H1 (cell line): ENCODE data around the gene PTPRT. TPM values are rescaled to one million over a fixed set of nuclear protein-coding genes. Genes with fewer than 3 reads are reported as not detected.

ENCODE experiments used
- CTCF ChIA-PET: fragments of 300-600 bp; sonication (Branson Sonifier 250); formaldehyde crosslinking; loops from one replicate; lab custom pipeline; 2021; ENCODE audit not compliant: partially characterized antibody; lab: Charles Lee
- POLR2A ChIA-PET: fragments of 300-600 bp; sonication (Branson Sonifier 250); formaldehyde crosslinking; loops from one replicate; lab custom pipeline; 2021; ENCODE audit warnings: inconsistent platforms; ENCODE audit not compliant: partially characterized antibody; lab: Charles Lee
- DNase-seq, 2 experiments: peaks; one replicate each; pipeline versions ENCODE4 v3.0.0 to v3.0.0-alpha.2; 2010 to 2022; ENCODE audit warnings: low spot score in 2 of 2, low read depth in 1 of 2, mixed read lengths in 1 of 2
- FAIRE-seq: peaks from 2 replicates; lab custom pipeline; 2011; peaks lifted over from hg19 to GRCh38; lab: Jason Lieb, UNC
- H2AFZ ChIP-seq: 2 replicates; pipeline ENCODE4 v1.8.1; 2012; ENCODE audit warnings: low read length, inconsistent platforms
- H2AK5ac ChIP-seq: 2 replicates; pipeline ENCODE4 v1.6.1; 2013; ENCODE audit warnings: low read depth, low read length
- H2BK120ac ChIP-seq: replicated peaks from 2 replicates; pipeline ENCODE3; 2013; ENCODE audit warnings: low read depth, low read length, inconsistent platforms
- H2BK12ac ChIP-seq: 2 replicates; pipeline ENCODE4 v1.6.1; 2013; ENCODE audit warnings: low read depth, low read length
- H2BK15ac ChIP-seq: 2 replicates; pipeline ENCODE4 v1.6.1; 2013; ENCODE audit warnings: low read length
- H2BK20ac ChIP-seq: 2 replicates; pipeline ENCODE4 v1.6.1; 2013; ENCODE audit warnings: low read length
- H2BK5ac ChIP-seq: 2 replicates; pipeline ENCODE4 v1.6.1; 2013; ENCODE audit warnings: low read depth, low read length
- H3K14ac ChIP-seq: 2 replicates; pipeline ENCODE4 v1.6.1; 2013; ENCODE audit warnings: inconsistent platforms; ENCODE audit not compliant: insufficient read length
- H3K18ac ChIP-seq: 2 replicates; pipeline ENCODE4 v1.6.1; 2013; ENCODE audit warnings: low read length; ENCODE audit errors: extremely low read depth
- H3K23ac ChIP-seq: 2 replicates; pipeline ENCODE4 v1.6.1; 2013; ENCODE audit warnings: inconsistent platforms; ENCODE audit not compliant: insufficient read length
- H3K23me2 ChIP-seq: 2 replicates; pipeline ENCODE4 v1.6.1; 2013; ENCODE audit warnings: low read depth, low read length
- H3K27ac ChIP-seq: 2 replicates; pipeline ENCODE4 v1.6.1; 2011; ENCODE audit warnings: low read depth, low read length, inconsistent platforms
- H3K27me3 ChIP-seq, 4 experiments: replicated peaks in 1 of 4; 1 replicate in 1 of 4; 2 replicates in 3 of 4; pipeline versions ENCODE4 v1.6.1 to v1.8.1; 2011 to 2013; ENCODE audit warnings: low read length in 3 of 4, mild to moderate bottlenecking in 3 of 4, inconsistent platforms in 2 of 4, mixed read lengths in 2 of 4, moderate library complexity in 1 of 4; ENCODE audit not compliant: control insufficient read depth in 3 of 4, insufficient read depth in 3 of 4; ENCODE audit errors: extremely low read depth in 1 of 4
- H3K36me3 ChIP-seq, 4 experiments: 2 replicates each; pipeline versions ENCODE4 v1.6.1 to v1.8.1; 2011 to 2013; ENCODE audit warnings: mild to moderate bottlenecking in 4 of 4, low read length in 3 of 4, moderate library complexity in 2 of 4, control low read depth in 1 of 4, inconsistent platforms in 1 of 4; ENCODE audit not compliant: insufficient read depth in 4 of 4, control insufficient read depth in 2 of 4
- H3K4ac ChIP-seq: replicated peaks from 2 replicates; pipeline ENCODE3; 2013; ENCODE audit warnings: low read length, low read depth, mixed read lengths, inconsistent platforms; ENCODE audit not compliant: insufficient read length
- H3K4me1 ChIP-seq, 4 experiments: replicated peaks in 1 of 4; 1 replicate in 1 of 4; 2 replicates in 3 of 4; pipeline versions ENCODE4 v1.6.1 to v1.8.1; 2011 to 2013; ENCODE audit warnings: low read length in 3 of 4, inconsistent platforms in 2 of 4, mixed read lengths in 1 of 4; ENCODE audit not compliant: insufficient read depth in 4 of 4, control insufficient read depth in 3 of 4
- H3K4me2 ChIP-seq, 2 experiments: 2 replicates each; pipeline versions ENCODE4 v1.6.1 to v1.8.1; 2011 to 2013; ENCODE audit warnings: low read depth in 2 of 2, low read length in 2 of 2, control low read depth in 1 of 2, inconsistent platforms in 1 of 2, mild to moderate bottlenecking in 1 of 2; ENCODE audit not compliant: insufficient read depth in 1 of 2
- H3K4me3 ChIP-seq, 4 experiments: fragments of 200-600, 300-600 bp in 1 of 4; sonication (generic), shearing (Covaris generic), sonication (Bioruptor Twin) in 1 of 4; 2 replicates each; pipeline versions ENCODE4 v1.5.1 to v1.8.1; 2011 to 2016; ENCODE audit warnings: low read length in 4 of 4, low read depth in 3 of 4, control low read depth in 2 of 4, inconsistent platforms in 2 of 4, mild to moderate bottlenecking in 2 of 4, mixed read lengths in 1 of 4, moderate library complexity in 1 of 4; ENCODE audit not compliant: insufficient read depth in 2 of 4; ENCODE audit errors: extremely low read depth in 1 of 4
- H3K56ac ChIP-seq: replicated peaks from 2 replicates; pipeline ENCODE3; 2013; ENCODE audit warnings: low read depth, mild to moderate bottlenecking, mixed read lengths, low read length, inconsistent platforms; ENCODE audit not compliant: insufficient read length
- H3K79me1 ChIP-seq: 2 replicates; pipeline ENCODE4 v1.6.1; 2013; ENCODE audit warnings: low read depth, low read length, control low read depth
- H3K79me2 ChIP-seq, 2 experiments: 2 replicates each; pipeline versions ENCODE4 v1.6.1 to v1.8.1; 2012 to 2013; ENCODE audit warnings: low read length in 2 of 2, mild to moderate bottlenecking in 2 of 2, inconsistent platforms in 1 of 2; ENCODE audit not compliant: insufficient read depth in 2 of 2, control insufficient read depth in 1 of 2
- H3K9ac ChIP-seq, 4 experiments: replicated peaks in 1 of 4; 1 replicate in 1 of 4; 2 replicates in 3 of 4; pipeline versions ENCODE4 v1.6.1 to v1.8.1; 2011 to 2013; ENCODE audit warnings: low read depth in 3 of 4, low read length in 3 of 4, control low read depth in 2 of 4, mild to moderate bottlenecking in 2 of 4, moderate library complexity in 2 of 4, inconsistent platforms in 1 of 4; ENCODE audit errors: extremely low read depth in 1 of 4
- H3K9me3 ChIP-seq, 2 experiments: 2 replicates each; pipeline versions ENCODE4 v1.6.1 to v1.8.1; 2012 to 2013; ENCODE audit warnings: mild to moderate bottlenecking in 2 of 2, moderate library complexity in 2 of 2, control low read depth in 1 of 2, inconsistent platforms in 1 of 2, low read depth in 1 of 2, low read length in 1 of 2, mixed read lengths in 1 of 2; ENCODE audit not compliant: insufficient read depth in 2 of 2
- H4K20me1 ChIP-seq, 2 experiments: replicated peaks in 1 of 2; 2 replicates each; pipeline versions ENCODE3 to v1.8.1; 2011 to 2013; ENCODE audit warnings: inconsistent platforms in 2 of 2, low read length in 2 of 2, mild to moderate bottlenecking in 1 of 2; ENCODE audit not compliant: insufficient read depth in 2 of 2, control insufficient read depth in 1 of 2
- H4K5ac ChIP-seq: 2 replicates; pipeline ENCODE4 v1.6.1; 2013; ENCODE audit warnings: low read length, low read depth, mixed read lengths, inconsistent platforms; ENCODE audit not compliant: insufficient read length
- H4K8ac ChIP-seq: 2 replicates; pipeline ENCODE4 v1.8.0; 2013; ENCODE audit warnings: mild to moderate bottlenecking, moderate library complexity, low read length, inconsistent platforms; ENCODE audit not compliant: insufficient read depth; ENCODE audit errors: extremely low read depth
- H4K91ac ChIP-seq: replicated peaks from 2 replicates; pipeline ENCODE3; 2013; ENCODE audit warnings: low read length, mixed read lengths, inconsistent platforms; ENCODE audit not compliant: insufficient read length
- CEBPB ChIP-seq: IDR thresholded peaks from 2 replicates; pipeline ENCODE4 v1.6.1; 2012; ENCODE audit warnings: low read depth, low read length
- JUN ChIP-seq: IDR thresholded peaks from 2 replicates; pipeline ENCODE4 v1.6.1; 2011; ENCODE audit warnings: low read depth, mild to moderate bottlenecking, improper control_type of control experiment, low read length
- KDM5A ChIP-seq: fragments of 200-600 bp; IDR thresholded peaks from 2 replicates; pipeline ENCODE4 v1.7.1; 2012; ENCODE audit warnings: mild to moderate bottlenecking, low read length, inconsistent platforms, mixed read lengths
- RXRA ChIP-seq: IDR thresholded peaks from 2 replicates; pipeline ENCODE4 v1.6.1; 2011; ENCODE audit warnings: low read depth, mild to moderate bottlenecking, low read length, moderate library complexity; ENCODE audit not compliant: insufficient read depth
- SIN3A ChIP-seq, 2 experiments: IDR thresholded peaks in 1 of 2; conservative IDR thresholded peaks in 1 of 2; 2 replicates each; pipeline ENCODE4 v1.6.1; 2011 to 2012; ENCODE audit warnings: low read length in 2 of 2, improper control_type of control experiment in 1 of 2, low read depth in 1 of 2, mild to moderate bottlenecking in 1 of 2
- SP1 ChIP-seq: IDR thresholded peaks from 2 replicates; pipeline ENCODE4 v1.6.1; 2011; ENCODE audit warnings: low read depth, low read length
- SP4 ChIP-seq: IDR thresholded peaks from 2 replicates; pipeline ENCODE4 v1.6.1; 2012; ENCODE audit warnings: low read length, inconsistent platforms
- TCF12 ChIP-seq: IDR thresholded peaks from 2 replicates; pipeline ENCODE4 v1.6.1; 2011; ENCODE audit warnings: low read depth, mild to moderate bottlenecking, low read length
- TEAD4 ChIP-seq: IDR thresholded peaks from 2 replicates; pipeline ENCODE4 v1.6.1; 2012; ENCODE audit warnings: low read depth, low read length, inconsistent platforms, mixed read lengths
- WGBS, 2 experiments: shearing (Covaris generic) in 1 of 2; methylation state at CpG; one replicate each; pipeline versions ENCODE4 v1.1.6 to v1.1.7; 2013 to 2015; ENCODE audit warnings: low lambda C conversion rate in 2 of 2, mixed read lengths in 2 of 2, inconsistent platforms in 1 of 2, low coverage in 1 of 2, missing lambda C conversion rate in 1 of 2; ENCODE audit not compliant: insufficient replicate concordance in 2 of 2, insufficient coverage in 1 of 2, insufficient read length in 1 of 2; ENCODE audit errors: extremely low coverage in 1 of 2, missing lambda C conversion rate in 1 of 2; 5-methylcytosine and 5-hydroxymethylcytosine counted together
- polyA plus RNA-seq, 7 experiments: library from polyadenylated mRNA; depleted of rRNA in 3 of 7; stranded (reverse) in 5 of 7; unstranded in 2 of 7; fragments of >200 nt in 5 of 7; fragments of 200-250 nt in 2 of 7; gene quantifications; 1 replicate in 5 of 7; 2 replicates in 1 of 7; 4 replicates in 1 of 7; pipeline versions ENCODE4 v1.2.1 to v1.2.3, GENCODE V29; 2011 to 2013; ENCODE audit warnings: missing spikeins in 2 of 7, mixed read lengths in 2 of 7
- total RNA-seq: library from RNA; stranded (reverse); fragmentation: NEBNext Ultra II Directional; extraction: Animal tissue kit (Norgen Biotek cat#: 25700); gene quantifications from 2 replicates; pipeline ENCODE4 v1.2.1, GENCODE V29; 2021
- TF ChIP-seq, protein P1 (sequence below): IDR thresholded peaks from 2 replicates; pipeline ENCODE4 v1.6.1; 2012; ENCODE audit warnings: low read length, inconsistent platforms
- TF ChIP-seq, protein P2 (sequence below), 3 experiments: IDR thresholded peaks; 1 replicate in 2 of 3; 2 replicates in 1 of 3; pipeline versions ENCODE4 v1.5.1 to v1.6.1; 2011; ENCODE audit warnings: low read length in 3 of 3, mild to moderate bottlenecking in 3 of 3, inconsistent platforms in 2 of 3, low read depth in 1 of 3, moderate library complexity in 1 of 3; ENCODE audit not compliant: insufficient read depth in 1 of 3; ENCODE audit errors: control extremely low read depth in 1 of 3

Gene PTPRT
- total and polyA plus RNA-seq, 2 of the 8 experiments (the other 6 are each of a cell fraction or from before 2014, with no cell fraction given): 0.33 to 1.8 TPM

DNA sequence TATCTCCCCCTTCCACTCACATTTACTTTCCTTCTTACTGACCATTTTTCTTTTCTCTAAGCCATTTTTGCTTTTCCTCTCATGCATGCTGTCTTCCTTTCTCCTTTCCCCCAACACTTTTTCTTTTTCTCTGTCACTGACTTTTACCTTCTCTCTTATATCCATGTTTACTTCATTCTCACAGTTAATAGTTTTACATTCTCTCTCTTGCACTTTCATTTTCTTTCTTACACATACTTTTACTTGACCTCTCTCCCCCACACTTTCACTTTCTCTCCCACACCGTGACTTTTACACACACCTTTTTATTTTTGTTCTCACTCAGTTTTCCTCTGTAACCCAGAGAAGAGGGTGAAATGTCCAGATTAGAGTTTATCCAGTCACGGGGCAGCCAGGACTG, 636.3 kb downstream of the PTPRT start:
- H2BK12ac ChIP-seq: no peak overlapping the region
- no peak overlapping the region for H3K4me2 ChIP-seq
- H2BK20ac ChIP-seq: no peak overlapping the region
- no peaks in the 10 kb centered on the region for H3K23me2 ChIP-seq
- H3K4me1 ChIP-seq: no peaks in the 10 kb centered on the region
- no peaks in the 10 kb centered on the region for H3K9me3 ChIP-seq
- no peak for FAIRE-seq
- H3K27me3 ChIP-seq: no peaks in the 10 kb centered on the region
- H3K14ac ChIP-seq: no peak overlapping the region
- no peak overlapping the region for H3K4me3 ChIP-seq
- no peak for DNase-seq
- ChIA-PET POLR2A (no interaction called here), CTCF (no interaction called here)
- H4K91ac ChIP-seq: no peak overlapping the region
- H4K5ac ChIP-seq: no peak overlapping the region
- H3K4ac ChIP-seq: no peak overlapping the region
- H3K18ac ChIP-seq: no peak overlapping the region
- no peak overlapping the region for H2BK5ac ChIP-seq
- H3K27ac ChIP-seq: no peak overlapping the region
- 93 to 100% methylated on average over 1 to 2 of the region's 2 CpGs for WGBS, 2 experiments
- no peaks in the 10 kb centered on the region for H4K20me1 ChIP-seq
- no peaks in the 10 kb centered on the region for H3K36me3 ChIP-seq
- H3K79me2 ChIP-seq: no peaks in the 10 kb centered on the region
- no peak overlapping the region for H4K8ac ChIP-seq
- no peak overlapping the region for H3K56ac ChIP-seq
- no peak overlapping the region for H2BK120ac ChIP-seq
- H2AFZ ChIP-seq: no peak overlapping the region
- no peak overlapping the region for H2BK15ac ChIP-seq
- no peak overlapping the region for H2AK5ac ChIP-seq
- H3K79me1 ChIP-seq: no peaks in the 10 kb centered on the region
- no peak overlapping the region for H3K23ac ChIP-seq
- no peak overlapping the region for H3K9ac ChIP-seq
- TF ChIP-seq SP1 (no peak), KDM5A (no peak), SP4 (no peak), CEBPB (no peak), TCF12 (no peak), SIN3A (conservative IDR thresholded peaks at IDR 0.05 in 1 of 2, IDR thresholded peaks at IDR 0.05 in 1 of 2; ENCODE audit: low read depth in 1 of 2, low read length in 2 of 2) (no peak), JUN (no peak), TEAD4 (no peak), RXRA (no peak)
- TF ChIP-seq, protein P1, sequence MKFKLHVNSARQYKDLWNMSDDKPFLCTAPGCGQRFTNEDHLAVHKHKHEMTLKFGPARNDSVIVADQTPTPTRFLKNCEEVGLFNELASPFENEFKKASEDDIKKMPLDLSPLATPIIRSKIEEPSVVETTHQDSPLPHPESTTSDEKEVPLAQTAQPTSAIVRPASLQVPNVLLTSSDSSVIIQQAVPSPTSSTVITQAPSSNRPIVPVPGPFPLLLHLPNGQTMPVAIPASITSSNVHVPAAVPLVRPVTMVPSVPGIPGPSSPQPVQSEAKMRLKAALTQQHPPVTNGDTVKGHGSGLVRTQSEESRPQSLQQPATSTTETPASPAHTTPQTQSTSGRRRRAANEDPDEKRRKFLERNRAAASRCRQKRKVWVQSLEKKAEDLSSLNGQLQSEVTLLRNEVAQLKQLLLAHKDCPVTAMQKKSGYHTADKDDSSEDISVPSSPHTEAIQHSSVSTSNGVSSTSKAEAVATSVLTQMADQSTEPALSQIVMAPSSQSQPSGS: no peak
- TF ChIP-seq, protein P2, sequence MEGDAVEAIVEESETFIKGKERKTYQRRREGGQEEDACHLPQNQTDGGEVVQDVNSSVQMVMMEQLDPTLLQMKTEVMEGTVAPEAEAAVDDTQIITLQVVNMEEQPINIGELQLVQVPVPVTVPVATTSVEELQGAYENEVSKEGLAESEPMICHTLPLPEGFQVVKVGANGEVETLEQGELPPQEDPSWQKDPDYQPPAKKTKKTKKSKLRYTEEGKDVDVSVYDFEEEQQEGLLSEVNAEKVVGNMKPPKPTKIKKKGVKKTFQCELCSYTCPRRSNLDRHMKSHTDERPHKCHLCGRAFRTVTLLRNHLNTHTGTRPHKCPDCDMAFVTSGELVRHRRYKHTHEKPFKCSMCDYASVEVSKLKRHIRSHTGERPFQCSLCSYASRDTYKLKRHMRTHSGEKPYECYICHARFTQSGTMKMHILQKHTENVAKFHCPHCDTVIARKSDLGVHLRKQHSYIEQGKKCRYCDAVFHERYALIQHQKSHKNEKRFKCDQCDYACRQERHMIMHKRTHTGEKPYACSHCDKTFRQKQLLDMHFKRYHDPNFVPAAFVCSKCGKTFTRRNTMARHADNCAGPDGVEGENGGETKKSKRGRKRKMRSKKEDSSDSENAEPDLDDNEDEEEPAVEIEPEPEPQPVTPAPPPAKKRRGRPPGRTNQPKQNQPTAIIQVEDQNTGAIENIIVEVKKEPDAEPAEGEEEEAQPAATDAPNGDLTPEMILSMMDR (IDR thresholded peaks at IDR 0.05; ENCODE audit: control extremely low read depth in 1 of 3, insufficient read depth in 1 of 3, low read depth in 1 of 3, low read length in 3 of 3): no peak
